Stimulated activated CD4-positive, alpha-beta T cell treated with anti-CD3 and anti-CD28 coated beads, Interleukin-4, amount 100 ng/mL, for 24 hours (primary cell): ENCODE measurements around the gene HOXB9.

Source experiments
- DNase-seq: peaks from one replicate; pipeline ENCODE4 v3.0.0-alpha.2; 2020

The HOXB9 gene

DNA sequence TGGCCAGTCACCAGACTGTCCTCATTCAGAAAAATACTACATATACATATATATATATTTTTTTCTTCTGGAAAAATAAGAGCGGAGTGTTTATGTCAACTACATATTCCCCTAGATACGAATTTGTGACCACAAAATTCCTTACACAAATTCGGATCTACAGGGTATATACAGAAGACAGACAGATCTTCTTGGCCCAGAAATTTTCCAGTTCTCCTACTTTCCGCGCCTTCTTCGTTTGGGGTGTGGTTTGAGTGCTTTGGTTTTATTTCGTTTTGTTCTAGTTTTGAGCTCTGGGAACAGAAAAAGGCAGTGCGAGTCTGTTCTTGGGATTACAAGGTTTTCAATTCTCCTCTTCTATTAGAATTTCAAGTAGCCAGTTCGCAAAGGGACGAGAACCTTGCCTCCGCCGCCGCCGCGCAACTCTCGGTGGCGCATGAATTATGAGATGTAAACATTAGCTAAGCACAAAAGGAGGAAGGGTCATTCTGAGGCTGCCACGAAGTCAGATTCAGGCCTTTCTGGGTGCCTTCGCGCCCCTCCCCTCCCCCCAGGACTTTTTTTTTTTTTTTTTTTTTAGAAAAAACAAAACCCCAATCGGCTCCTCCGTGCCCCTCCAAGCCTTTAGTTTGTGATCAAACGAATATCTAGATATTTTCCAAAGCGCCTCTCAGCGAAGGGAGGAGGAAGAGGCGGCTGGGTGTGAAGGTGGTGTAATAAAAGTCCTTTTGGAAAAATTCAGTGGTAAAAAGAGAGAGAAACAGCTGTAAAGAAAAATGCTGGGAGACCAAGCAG lies 46.2 kb downstream of the HOXB9 start:
- no peak for DNase-seq

DNA sequence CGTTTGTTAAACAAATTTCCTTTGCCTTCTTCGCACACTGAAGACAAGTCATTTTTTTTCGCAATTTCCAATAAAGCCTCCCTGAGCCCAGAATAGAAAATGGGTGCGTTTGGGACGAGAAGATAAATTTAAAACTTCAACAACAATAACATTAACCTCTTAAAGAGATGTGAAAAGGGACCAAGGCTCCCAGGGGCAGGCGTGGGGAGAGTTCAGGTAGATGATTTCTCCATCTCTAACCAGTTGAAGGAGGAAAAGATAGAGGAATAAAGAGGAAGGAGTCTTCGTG lies 46.7 kb downstream of the HOXB9 start:
- no peak for DNase-seq

GRCh38 chr17:48578616-48579470 lies 47.3 kb downstream of the HOXB9 start:
- no peak for DNase-seq

DNA sequence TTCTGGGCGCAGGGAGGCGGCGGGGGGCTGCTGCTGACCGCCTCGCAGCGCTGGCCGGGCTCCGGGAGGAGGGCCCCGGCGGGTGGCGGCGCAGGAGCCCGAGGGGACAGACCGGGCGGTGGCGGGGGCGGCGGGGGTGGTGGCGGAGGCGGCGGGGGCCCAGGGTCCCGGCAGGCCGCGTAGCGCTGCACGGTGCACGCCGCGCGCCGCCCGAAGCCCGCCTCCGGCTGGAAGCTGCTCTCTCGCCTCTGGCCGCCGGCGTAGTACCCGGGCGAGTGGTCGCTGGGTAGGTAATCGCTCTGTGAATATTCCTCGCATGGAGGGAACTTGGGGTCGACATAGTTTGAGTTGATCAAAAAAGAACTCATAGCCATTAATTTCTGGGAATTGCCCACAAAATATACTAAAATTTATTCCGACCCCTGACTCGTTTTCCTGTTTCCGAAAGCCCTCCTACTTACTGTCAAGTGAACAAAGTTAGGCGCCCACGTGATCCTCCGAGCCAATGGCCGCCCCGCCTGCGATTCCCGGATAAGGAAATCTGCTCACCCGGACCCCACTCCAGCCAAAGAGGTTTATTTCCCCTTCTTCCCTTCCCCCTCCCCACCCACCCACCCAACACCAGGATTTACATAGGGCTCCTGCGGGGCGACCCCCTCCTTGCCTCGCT lies 48.1 kb downstream of the HOXB9 start, which contains the start of gene HOXB4:
HOXB4 (minus strand) TSS at position 405 of the 670 bp plus-strand sequence; CDS start at position 374, 31 bp downstream.
- peak; percentile 75 for DNase-seq

- no peak for DNase-seq
Measured at GRCh38 chr17:48577330-48577945, 48.7 kb downstream of the HOXB9 start.

GRCh38 chr17:48576479-48577309 lies 49.5 kb downstream of the HOXB9 start:
- DNase-seq: no peak

GRCh38 chr17:48575673-48576478 lies 50.3 kb downstream of the HOXB9 start:
- no peak for DNase-seq

GRCh38 chr17:48575066-48575582 lies 51.0 kb downstream of the HOXB9 start:
- no peak for DNase-seq

GRCh38 chr17:48574505-48575065 lies 51.6 kb downstream of the HOXB9 start:
- no peak for DNase-seq

GRCh38 chr17:48571826-48572417 lies 54.2 kb downstream of the HOXB9 start:
- no peak for DNase-seq
